HUES64 (cell line): Measurements from ENCODE around the gene UGT1A9.

ENCODE experiments used
- H3K27ac ChIP-seq: 2 replicates; pipeline ENCODE4 v1.7.0; 2013; ENCODE audit warnings: low read depth, low read length, inconsistent platforms
- H3K27me3 ChIP-seq: 2 replicates; pipeline ENCODE4 v1.6.1; 2013; ENCODE audit warnings: mild to moderate bottlenecking, low read length; ENCODE audit not compliant: insufficient read depth
- H3K36me3 ChIP-seq: 2 replicates; pipeline ENCODE4 v1.6.1; 2013; ENCODE audit warnings: mild to moderate bottlenecking, low read length; ENCODE audit not compliant: insufficient read depth
- H3K4me1 ChIP-seq: 2 replicates; pipeline ENCODE4 v1.6.1; 2013; ENCODE audit warnings: mild to moderate bottlenecking, low read length, moderate library complexity; ENCODE audit not compliant: insufficient read depth
- H3K4me3 ChIP-seq: 2 replicates; pipeline ENCODE4 v1.5.1; 2013; ENCODE audit warnings: mild to moderate bottlenecking, low read length, moderate library complexity
- H3K9ac ChIP-seq: 2 replicates; pipeline ENCODE4 v1.6.1; 2013; ENCODE audit warnings: mild to moderate bottlenecking, low read depth, low read length
- H3K9me3 ChIP-seq: 2 replicates; pipeline ENCODE4 v1.6.1; 2013; ENCODE audit warnings: low read depth, low read length; ENCODE audit not compliant: insufficient read depth
- WGBS: fragments of 150-250, 120-280 bp; methylation state at CpG from one replicate; pipeline ENCODE4 v1.1.7; 2013; ENCODE audit warnings: missing lambda C conversion rate; 5-methylcytosine and 5-hydroxymethylcytosine counted together

Gene UGT1A9

DNA sequence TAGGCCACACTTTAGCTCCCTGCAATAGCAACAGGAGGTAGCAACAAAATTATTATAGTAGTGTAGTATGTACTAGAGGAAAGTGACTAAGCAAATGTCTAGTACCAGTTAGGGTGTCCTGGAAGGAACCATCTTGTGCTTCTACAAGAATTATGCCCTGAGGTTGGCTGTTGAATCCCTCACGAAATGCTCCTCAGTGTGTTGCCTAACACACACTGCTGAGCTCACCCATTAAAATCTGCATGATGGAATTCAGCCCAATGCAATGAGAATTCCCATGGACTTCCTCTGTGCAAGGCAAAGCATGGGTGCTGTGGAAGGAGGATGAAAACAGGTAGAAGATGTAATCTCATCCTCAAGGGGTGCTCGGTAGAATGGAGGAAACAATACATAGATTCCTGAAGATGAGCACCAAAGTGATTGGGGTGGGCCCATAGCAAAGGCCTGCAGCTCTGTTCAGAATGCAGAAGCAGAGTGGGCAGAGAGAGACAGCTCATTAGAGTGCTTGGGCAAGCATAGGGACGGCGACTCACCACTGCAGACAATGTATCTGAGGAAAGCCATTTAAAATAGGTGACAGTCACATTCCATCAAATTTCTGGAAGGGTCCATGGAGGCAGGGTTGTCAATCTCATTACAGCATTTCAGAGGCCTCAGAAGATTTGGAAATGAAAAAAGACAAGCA is 8.8 kb downstream of the UGT1A9 start:
- Histone ChIP-seq H3K27ac (no peak overlapping the region), H3K36me3 (no peaks in the 10 kb centered on the region), H3K4me3 (no peak overlapping the region), H3K4me1 (no peaks in the 10 kb centered on the region), H3K27me3 (no peaks in the 10 kb centered on the region), H3K9ac (no peak overlapping the region), H3K9me3 (no peaks in the 10 kb centered on the region)
- 87% methylated on average over 4 of the region's 4 CpGs for WGBS

DNA sequence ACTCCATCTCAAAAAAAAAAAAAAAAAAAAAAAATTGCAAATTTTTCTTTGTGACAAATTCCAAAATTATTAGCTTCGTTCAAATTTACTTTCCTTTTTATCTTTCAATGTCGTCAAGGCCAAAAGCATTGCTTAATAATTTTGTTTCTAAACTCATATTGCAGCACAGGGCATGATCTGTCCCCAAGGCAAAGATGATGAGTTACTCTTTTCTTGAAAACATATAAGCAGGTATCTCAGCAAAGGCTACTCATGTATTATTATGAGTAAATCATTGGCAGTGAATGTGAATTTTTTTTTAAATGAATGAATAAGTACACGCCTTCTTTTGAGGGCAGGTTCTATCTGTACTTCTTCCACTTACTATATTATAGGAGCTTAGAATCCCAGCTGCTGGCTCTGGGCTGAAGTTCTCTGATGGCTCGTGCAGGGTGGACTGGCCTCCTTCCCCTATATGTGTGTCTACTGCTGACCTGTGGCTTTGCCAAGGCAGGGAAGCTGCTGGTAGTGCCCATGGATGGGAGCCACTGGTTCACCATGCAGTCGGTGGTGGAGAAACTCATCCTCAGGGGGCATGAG is 9.9 kb downstream of the UGT1A9 start, which contains the start of gene UGT1A7:
Gene UGT1A7 (plus strand): TSS at position 381 of the 579 bp plus-strand sequence. CDS start 37 bp downstream, at position 418.
- Histone ChIP-seq H3K9me3 (no peaks in the 10 kb centered on the region), H3K9ac (no peak within 1 kb of the TSS), H3K4me3 (no peak within 1 kb of the TSS), H3K27ac (no peak within 1 kb of the TSS), H3K27me3 (no peaks in the 10 kb centered on the region), H3K36me3 (no peaks in the 10 kb centered on the region), H3K4me1 (no peaks in the 10 kb centered on the region)
- WGBS: 83% methylated on average over 5 of the region's 5 CpGs

DNA sequence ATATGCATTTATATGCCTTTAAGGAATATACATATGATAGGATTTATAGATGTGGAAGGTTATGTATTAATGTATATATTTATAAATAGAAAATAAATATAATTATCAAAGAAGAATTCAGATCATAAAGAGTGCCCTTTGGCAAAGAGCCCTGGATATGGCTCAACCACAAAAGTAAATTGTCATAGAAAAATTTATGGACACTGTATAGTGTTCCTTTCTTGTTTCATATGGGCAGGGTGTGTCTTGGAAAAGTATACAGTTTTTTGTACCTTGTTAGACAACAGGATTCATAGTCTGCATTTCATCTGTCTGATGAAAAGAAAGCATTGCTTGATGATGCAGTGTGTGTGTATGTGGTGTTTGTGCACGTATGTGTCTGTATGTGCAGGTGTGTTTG is 12.9 kb downstream of the UGT1A9 start:
- H3K9ac ChIP-seq: no peak overlapping the region
- H3K4me1 ChIP-seq: no peaks in the 10 kb centered on the region
- H3K4me3 ChIP-seq: no peak overlapping the region
- H3K27ac ChIP-seq: no peak overlapping the region
- H3K9me3 ChIP-seq: no peaks in the 10 kb centered on the region
- H3K27me3 ChIP-seq: no peaks in the 10 kb centered on the region
- H3K36me3 ChIP-seq: no peaks in the 10 kb centered on the region
- WGBS: 94% methylated on average over 1 of the region's 1 CpG

DNA sequence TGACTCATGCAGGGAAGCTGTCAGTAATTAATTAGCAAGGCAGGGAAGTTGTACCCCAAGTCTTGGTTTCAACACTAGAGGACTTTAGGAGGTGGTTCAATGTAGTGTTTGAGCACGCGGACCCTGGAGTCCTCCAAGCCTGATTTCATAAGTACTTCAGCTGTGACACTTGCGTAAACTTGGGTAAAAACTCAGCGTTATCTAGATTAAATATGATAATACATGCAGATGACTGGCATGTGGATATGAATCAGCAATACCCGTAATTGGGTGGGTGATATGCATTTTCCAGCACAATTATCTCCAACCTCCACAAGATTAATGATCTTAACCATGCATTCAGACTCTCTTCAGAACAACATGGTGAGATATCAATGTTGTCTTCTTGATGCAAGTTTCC is 15.2 kb downstream of the UGT1A9 start:
- 86% methylated on average over 5 of the region's 5 CpGs for WGBS
- no peaks in the 10 kb centered on the region; the same call in 1 of the 2 replicates for H3K4me1 ChIP-seq
- no peaks in the 10 kb centered on the region for H3K36me3 ChIP-seq
- no peak overlapping the region for H3K4me3 ChIP-seq
- H3K27me3 ChIP-seq: no peaks in the 10 kb centered on the region
- H3K9me3 ChIP-seq: no peaks in the 10 kb centered on the region
- H3K9ac ChIP-seq: no peak overlapping the region
- H3K27ac ChIP-seq: no peak overlapping the region

DNA sequence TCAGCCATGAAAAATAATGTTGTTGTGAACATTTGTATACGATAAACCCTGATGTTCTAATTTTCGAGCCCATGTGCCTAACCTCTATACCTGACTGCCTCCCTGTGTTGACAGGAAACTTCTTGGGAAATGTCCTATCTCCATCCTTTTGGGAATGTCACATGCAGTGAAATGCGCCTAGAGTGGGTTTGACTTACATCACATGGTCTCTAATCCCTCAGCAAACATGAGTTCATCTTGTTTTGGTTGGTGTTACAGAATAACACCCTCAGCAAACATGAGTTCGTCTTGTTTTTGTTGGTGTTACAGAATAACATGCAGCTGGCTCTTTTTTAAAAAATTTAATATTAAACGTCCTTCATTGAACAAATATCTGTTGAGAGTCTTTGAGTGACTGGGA is 16.6 kb downstream of the UGT1A9 start:
- H3K27ac ChIP-seq: no peak overlapping the region
- WGBS: 99% methylated on average over 3 of the region's 5 CpGs
- no peaks in the 10 kb centered on the region for H3K9me3 ChIP-seq

DNA sequence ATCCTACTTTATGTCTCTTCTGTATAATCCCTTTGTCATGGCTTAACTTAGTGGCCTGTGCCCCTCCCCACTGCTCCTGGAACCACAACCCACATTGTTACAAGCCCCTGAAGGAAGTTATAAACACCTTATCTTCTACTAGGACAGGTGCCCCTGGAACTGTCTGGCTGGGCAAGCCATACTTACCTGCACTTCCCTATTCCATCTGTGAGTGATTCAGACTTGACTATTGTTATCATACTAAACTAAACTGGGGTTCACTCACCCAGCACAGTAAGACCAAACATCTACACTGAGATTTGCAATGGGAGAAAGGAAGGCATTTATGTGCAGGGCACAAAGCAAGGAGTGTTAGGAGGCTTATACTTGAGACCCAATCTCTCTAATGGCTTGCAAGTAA is 17.3 kb downstream of the UGT1A9 start:
- Histone ChIP-seq H3K4me3 (no peak overlapping the region), H3K9me3 (no peaks in the 10 kb centered on the region), H3K4me1 (no peaks in the 10 kb centered on the region; the same call in 1 of the 2 replicates), H3K36me3 (no peaks in the 10 kb centered on the region), H3K27me3 (no peaks in the 10 kb centered on the region), H3K9ac (no peak overlapping the region), H3K27ac (no peak overlapping the region)

More for the DNA sequence above, 16.6 kb downstream of the UGT1A9 start:
- Histone ChIP-seq H3K9ac (no peak overlapping the region), H3K4me3 (no peak overlapping the region), H3K27me3 (no peaks in the 10 kb centered on the region), H3K4me1 (no peaks in the 10 kb centered on the region; the same call in 1 of the 2 replicates), H3K36me3 (no peaks in the 10 kb centered on the region)

DNA sequence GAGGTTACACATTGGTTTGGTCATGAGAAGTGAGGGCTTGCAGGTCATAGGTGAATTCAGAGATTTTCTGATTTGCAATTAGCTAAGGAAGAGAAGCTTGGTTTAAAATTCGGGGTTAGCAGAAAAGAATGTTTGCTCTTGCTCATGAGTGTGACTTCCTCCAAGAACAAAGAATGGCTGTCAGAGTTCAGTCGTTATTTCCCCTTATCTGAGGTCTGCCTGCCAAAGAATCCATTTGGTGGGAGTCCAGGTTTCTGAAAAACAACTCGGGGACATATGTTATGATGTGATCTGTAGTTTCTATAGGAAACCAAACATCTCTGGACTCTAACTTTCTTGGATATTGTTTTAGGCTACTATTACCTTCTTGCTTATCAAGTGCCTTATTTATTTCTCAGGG is 17.8 kb downstream of the UGT1A9 start:
- no peak overlapping the region for H3K27ac ChIP-seq
- 64% methylated on average over 3 of the region's 3 CpGs for WGBS
- H3K27me3 ChIP-seq: no peaks in the 10 kb centered on the region
- no peaks in the 10 kb centered on the region for H3K36me3 ChIP-seq
- no peaks in the 10 kb centered on the region for H3K9me3 ChIP-seq
- no peak overlapping the region for H3K4me3 ChIP-seq
- H3K9ac ChIP-seq: no peak overlapping the region
- H3K4me1 ChIP-seq: no peaks in the 10 kb centered on the region; the same call in 1 of the 2 replicates

DNA sequence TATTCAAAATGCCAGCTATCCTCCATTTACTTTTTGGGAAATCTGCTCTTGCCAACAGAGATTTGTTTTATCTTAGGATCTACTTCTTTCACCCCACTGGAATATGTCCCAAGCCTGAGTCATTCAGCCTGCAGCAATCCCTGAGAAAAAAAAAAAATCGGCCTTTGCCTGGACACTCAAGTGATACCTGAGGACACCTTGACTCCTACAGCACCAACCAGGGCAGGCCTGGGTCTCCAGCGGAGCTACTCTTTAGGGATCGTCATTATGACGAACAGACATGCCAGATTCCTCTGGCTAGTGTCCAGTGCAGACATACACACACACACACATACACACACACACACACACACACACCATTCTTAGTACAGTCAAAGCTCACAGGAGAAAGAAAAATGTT is 18.7 kb downstream of the UGT1A9 start:
- Histone ChIP-seq H3K27ac (no peak overlapping the region), H3K27me3 (no peaks in the 10 kb centered on the region), H3K9ac (no peak overlapping the region), H3K4me3 (no peak overlapping the region), H3K36me3 (no peaks in the 10 kb centered on the region), H3K9me3 (no peaks in the 10 kb centered on the region), H3K4me1 (no peaks in the 10 kb centered on the region; the same call in 1 of the 2 replicates)
- WGBS: 93% methylated on average over 4 of the region's 4 CpGs

DNA sequence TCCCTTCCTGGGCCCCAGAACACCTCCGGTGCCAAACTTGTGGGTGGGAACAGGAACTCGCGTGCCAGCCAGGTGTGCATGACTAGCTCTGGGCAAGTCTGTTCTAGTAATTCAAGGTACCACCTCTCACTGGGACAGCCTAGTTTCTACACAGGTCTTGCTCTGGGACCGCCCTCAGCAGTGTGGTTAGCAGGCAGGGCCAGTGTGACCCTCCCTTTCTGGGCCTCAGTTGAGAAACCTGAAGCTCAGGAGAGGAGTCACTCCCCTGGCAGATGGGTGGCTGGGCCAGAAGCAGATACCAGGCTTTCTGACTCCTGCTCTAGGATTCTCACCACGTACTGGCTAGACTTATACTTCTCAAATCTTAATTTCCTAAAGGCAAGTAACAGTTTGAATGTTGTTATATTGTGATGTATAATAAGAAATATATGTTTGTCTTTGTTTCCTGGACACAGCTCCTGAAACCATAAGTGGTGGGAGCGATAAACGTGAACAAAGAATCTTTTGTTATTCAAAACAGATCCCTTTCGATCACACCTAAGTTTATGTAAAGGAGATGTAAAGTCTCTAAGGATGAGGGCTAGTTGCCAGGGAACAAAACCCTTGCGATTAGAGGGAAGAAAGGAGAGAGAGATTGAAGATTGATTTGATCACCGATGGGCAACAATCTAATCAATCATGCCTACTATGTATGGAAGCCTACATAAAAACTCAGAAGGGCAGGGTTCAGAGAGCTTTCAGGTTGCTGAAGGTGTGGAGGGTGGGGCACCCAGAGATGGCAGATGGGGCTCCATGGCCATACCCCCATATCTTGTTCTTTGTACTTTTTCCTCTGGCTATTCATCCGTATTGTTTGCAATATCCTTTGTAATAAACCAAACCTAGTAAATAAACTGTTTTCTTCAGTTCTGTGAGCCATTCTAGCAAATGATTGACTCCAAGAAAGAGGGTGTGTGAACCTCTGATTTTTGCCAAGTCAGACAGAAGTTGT is 20.0 kb downstream of the UGT1A9 start:
- no peaks in the 10 kb centered on the region for H3K36me3 ChIP-seq
- H3K4me1 ChIP-seq: no peaks in the 10 kb centered on the region; the same call in 1 of the 2 replicates
- H3K27me3 ChIP-seq: no peaks in the 10 kb centered on the region
- no peak overlapping the region for H3K4me3 ChIP-seq
- WGBS: 81% methylated on average over 10 of the region's 11 CpGs
- no peak overlapping the region for H3K27ac ChIP-seq
- no peaks in the 10 kb centered on the region for H3K9me3 ChIP-seq
- H3K9ac ChIP-seq: no peak overlapping the region

DNA sequence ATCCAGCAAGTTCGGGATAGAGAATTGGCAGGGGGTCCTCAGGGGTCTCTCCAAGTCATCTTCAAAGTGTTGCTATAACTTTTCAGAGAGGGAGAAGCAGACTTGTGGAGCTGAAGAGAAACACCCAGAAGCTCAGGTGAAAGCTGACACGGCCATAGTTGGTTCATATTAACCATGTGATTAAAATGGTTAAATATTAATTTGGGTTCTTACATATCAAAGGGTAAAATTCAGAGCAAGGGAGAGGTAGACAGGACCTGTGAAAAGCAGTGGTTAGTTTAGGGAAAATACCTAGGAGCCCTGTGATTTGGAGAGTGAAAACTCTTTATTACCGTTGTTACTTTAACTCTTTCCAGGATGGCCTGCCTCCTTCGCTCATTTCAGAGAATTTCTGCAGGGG is 20.9 kb downstream of the UGT1A9 start, which contains the start of gene UGT1A6:
Gene UGT1A6 (plus strand): TSS at position 243 of the 400 bp plus-strand sequence. CDS start 115 bp downstream, at position 358.
- Histone ChIP-seq H3K4me3 (no peak within 1 kb of the TSS), H3K27ac (no peak within 1 kb of the TSS), H3K4me1 (no peaks in the 10 kb centered on the region; the same call in 1 of the 2 replicates), H3K9ac (no peak within 1 kb of the TSS), H3K27me3 (no peaks in the 10 kb centered on the region), H3K36me3 (no peaks in the 10 kb centered on the region), H3K9me3 (no peaks in the 10 kb centered on the region)
- 95% methylated on average over 4 of the region's 4 CpGs for whole genome bisulfite sequencing

DNA sequence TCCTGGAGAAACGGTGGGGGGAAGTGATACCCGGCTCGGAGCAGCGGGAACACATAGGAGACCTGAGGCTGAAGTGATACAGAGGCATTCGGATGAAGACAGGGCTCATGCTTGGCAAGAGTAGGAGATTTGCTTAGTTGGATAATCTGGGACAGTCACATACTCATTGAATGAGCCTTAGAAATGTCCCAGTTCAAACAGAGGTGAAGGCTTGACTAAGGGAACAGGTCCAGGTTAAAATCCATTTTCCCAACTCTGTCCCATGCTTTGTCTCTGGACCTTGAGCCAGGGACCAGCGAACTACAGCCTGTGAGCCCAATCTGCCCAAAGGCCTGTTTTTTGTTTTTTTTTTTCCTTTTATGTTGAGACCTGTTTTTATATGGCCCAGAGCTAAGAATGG is 22.3 kb downstream of the UGT1A9 start:
- no peak overlapping the region for H3K27ac ChIP-seq
- H3K4me1 ChIP-seq: no peaks in the 10 kb centered on the region; the same call in 1 of the 2 replicates
- H3K4me3 ChIP-seq: no peak overlapping the region
- H3K9me3 ChIP-seq: no peaks in the 10 kb centered on the region
- H3K9ac ChIP-seq: no peak overlapping the region
- WGBS: 79% methylated on average over 6 of the region's 6 CpGs
- H3K36me3 ChIP-seq: no peaks in the 10 kb centered on the region
- no peaks in the 10 kb centered on the region for H3K27me3 ChIP-seq
